ENCODE data around the gene KRT32. TPM values are rescaled to one million over a fixed set of nuclear protein-coding genes. Genes with fewer than 3 reads are reported as not detected.

Gene KRT32
- total RNA-seq, 1 donor from 2014 or later = not detected

DNA sequence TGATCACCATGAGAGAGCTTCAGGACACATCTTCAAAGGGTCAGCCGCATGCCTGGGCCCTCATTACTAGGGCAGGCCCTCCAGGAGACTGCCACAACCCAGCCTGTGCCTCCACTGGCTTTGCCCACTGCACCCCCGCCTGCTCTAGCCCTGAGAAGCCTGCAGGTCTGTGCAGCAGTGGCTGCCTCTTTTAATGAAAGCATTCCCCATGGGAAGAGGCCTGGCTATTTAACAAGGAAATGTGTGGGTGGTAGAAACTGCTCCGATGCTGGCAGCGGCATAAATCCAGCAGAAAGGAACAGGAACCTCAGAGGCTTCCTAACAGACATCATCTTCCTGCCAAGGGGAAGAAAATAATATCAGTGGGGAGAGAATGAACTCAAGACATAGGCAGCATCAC is 375 bp upstream of the KRT32 start:
- DNase-seq (ENCODE audit: low read depth) = no peak
- TF ChIP-seq, protein P1, sequence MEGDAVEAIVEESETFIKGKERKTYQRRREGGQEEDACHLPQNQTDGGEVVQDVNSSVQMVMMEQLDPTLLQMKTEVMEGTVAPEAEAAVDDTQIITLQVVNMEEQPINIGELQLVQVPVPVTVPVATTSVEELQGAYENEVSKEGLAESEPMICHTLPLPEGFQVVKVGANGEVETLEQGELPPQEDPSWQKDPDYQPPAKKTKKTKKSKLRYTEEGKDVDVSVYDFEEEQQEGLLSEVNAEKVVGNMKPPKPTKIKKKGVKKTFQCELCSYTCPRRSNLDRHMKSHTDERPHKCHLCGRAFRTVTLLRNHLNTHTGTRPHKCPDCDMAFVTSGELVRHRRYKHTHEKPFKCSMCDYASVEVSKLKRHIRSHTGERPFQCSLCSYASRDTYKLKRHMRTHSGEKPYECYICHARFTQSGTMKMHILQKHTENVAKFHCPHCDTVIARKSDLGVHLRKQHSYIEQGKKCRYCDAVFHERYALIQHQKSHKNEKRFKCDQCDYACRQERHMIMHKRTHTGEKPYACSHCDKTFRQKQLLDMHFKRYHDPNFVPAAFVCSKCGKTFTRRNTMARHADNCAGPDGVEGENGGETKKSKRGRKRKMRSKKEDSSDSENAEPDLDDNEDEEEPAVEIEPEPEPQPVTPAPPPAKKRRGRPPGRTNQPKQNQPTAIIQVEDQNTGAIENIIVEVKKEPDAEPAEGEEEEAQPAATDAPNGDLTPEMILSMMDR (conservative IDR thresholded peaks at IDR 0.05; ENCODE audit: low read depth, low read length) = no peak
- H3K4me3 ChIP-seq (ENCODE audit: low read depth, low read length) = no peak overlapping the region

DNA sequence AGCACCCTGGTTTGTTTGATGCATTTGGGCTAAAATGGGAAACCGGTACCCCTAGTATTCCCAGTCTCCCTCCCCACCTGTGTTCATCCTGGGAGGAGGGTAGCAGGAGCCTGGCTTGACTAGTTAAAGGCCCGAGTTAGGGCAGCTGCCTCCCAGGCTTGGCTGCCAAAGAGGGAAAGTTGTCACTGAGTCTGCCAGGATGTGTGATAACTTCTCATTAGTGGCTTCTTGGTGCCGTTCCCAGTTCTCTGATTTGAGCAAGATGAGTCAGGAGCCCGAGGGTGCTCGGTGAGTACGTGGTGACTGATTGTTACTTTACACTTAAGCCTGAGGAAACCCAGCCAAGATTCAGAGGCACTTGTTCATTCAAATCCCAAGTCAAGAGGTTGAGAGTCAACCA is 2.5 kb downstream of the KRT32 start:
- TF ChIP-seq, protein P1 (conservative IDR thresholded peaks at IDR 0.05; ENCODE audit: low read depth, low read length) = no peak
- DNase-seq (ENCODE audit: low read depth) = peak; percentile 85
- no peak overlapping the region for H3K4me3 ChIP-seq (ENCODE audit: low read depth, low read length)

DNA sequence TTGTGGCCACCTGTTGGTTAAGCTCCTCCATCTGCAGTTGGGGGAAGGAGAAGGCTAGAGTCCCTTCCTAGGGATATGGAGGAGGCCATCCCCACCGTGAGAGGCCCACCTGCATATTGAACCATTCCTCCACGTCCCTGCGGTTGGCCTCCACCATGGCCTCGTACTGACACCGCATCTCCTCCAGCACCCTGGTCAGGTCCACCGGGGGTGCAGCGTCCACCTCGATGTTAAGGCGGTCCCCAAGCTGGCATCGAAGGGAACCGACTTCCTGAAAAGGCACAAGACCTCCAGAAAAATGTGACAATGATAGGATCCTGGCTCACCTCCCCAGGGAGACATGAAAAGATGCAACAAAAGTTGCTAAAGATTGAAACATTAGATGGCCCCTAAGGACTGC is 3.0 kb downstream of the KRT32 start:
- no peak for DNase-seq (ENCODE audit: low read depth)
- no peak overlapping the region for H3K4me3 ChIP-seq (ENCODE audit: low read depth, low read length)
- TF ChIP-seq, protein P1 (conservative IDR thresholded peaks at IDR 0.05; ENCODE audit: low read depth, low read length) = no peak

DNA sequence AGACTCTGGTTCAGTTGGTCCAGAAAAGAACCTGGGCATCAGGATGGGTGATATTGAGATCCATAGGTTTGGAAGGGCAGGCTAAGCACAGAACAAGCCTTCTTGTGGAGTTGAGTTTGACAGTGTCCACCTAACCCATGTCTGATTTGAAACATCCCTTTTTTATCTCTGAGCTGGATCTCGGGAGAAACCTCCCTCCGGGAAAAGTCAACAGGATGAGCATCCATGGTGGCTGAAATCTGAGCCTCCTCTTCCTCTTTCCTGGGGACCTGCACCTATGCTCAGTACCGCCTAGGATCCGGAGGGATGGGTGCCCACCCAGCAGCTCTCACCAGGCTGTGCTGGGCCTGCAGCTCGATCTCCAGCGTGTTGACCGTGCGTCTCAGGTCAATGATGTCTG is 3.4 kb downstream of the KRT32 start:
- no peak overlapping the region for H3K4me3 ChIP-seq (ENCODE audit: low read depth, low read length)
- no peak for DNase-seq (ENCODE audit: low read depth)
- TF ChIP-seq, protein P1 (conservative IDR thresholded peaks at IDR 0.05; ENCODE audit: low read depth, low read length) = no peak

DNA sequence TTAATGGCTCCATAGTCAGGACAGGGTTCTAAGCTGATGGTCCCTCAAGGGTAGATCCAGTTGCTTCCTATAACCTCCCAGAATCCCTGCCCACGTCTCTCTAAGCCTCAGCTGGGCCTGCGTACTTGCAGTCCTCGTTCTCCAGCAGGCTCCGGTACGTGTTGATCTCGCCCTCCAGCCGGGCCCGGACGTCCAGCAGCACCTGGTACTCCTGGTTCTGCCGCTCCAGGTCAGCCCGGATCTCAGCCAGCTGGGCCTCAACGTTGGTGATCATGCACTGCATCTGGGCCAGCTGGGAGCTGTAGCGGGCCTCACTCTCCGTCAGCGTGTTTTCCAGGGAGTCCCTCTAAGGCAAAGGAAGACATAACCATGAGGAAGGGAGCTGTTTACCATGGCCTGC is 4.5 kb downstream of the KRT32 start:
- DNase-seq (ENCODE audit: low read depth) = no peak
- TF ChIP-seq, protein P1 (conservative IDR thresholded peaks at IDR 0.05; ENCODE audit: low read depth, low read length) = no peak
- no peak overlapping the region for H3K4me3 ChIP-seq (ENCODE audit: low read depth, low read length)

DNA sequence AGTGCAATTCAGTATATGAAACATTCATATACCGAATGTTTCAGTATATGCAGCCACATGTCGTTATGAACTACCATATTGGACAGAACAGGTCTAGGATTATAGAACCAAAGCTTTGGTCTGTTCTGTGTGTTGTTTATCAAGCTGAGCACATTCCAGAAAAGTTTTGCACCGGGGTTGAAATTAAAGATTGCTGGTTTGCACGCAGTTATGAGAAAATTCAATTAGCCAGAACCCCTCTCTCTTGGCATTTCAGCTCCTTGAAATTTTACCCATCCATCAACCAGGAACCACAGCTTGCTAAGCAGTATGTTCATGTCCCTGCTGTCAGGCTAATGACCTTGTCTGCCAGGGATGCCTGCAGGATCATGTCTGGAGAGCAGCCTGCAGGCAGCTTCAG is 9.5 kb downstream of the KRT32 start:
- TF ChIP-seq, protein P1 (conservative IDR thresholded peaks at IDR 0.05; ENCODE audit: low read depth, low read length) = no peak
- H3K4me3 ChIP-seq (ENCODE audit: low read depth, low read length) = no peak overlapping the region
- DNase-seq (ENCODE audit: low read depth) = no peak

DNA sequence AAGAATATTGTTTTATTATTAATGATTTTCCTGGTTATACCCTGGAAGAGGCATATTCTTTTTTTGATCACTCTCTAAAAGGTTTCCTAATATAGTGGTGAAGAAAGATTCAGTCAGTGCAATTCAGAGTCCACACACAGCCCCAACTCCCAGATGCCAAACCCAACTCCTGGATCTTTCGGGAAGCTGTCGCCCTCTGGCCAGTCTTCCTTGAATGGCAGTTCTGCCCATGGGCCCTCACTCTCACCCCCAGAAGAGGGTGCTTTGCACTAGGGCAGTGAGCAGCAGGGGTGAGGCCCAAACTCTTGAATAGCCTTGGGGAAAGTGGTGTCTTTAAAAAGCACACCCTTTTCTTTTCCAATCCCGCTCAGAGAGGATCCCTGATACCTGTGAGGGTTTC is 11.0 kb downstream of the KRT32 start:
- DNase-seq (ENCODE audit: low read depth) = no peak
- TF ChIP-seq, protein P1 (conservative IDR thresholded peaks at IDR 0.05; ENCODE audit: low read depth, low read length) = peak; percentile 50
- no peak overlapping the region for H3K4me3 ChIP-seq (ENCODE audit: low read depth, low read length)
